ENCODE data around the gene MPI.

DNA sequence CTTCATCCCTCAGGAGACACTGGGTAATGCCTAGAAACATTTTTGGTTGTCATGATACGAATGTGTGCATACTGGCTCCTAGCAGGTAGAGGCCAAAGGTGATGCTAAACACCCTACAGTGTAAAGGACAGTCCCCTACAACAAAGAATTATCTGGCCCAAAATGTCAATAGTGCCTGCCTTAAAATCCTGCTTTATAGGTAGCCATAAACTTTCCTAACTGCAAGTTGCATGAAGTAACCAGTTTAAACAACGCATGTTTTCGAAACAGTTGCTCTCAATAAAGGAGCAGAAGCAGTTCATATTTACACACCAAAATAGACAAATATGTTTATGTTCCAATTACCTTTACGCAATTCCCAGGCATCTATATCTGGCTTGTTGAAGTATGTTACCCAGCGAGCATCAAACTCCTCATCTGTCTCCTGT is 38.9 kb downstream of the MPI start:
- TF ChIP-seq, protein P1, sequence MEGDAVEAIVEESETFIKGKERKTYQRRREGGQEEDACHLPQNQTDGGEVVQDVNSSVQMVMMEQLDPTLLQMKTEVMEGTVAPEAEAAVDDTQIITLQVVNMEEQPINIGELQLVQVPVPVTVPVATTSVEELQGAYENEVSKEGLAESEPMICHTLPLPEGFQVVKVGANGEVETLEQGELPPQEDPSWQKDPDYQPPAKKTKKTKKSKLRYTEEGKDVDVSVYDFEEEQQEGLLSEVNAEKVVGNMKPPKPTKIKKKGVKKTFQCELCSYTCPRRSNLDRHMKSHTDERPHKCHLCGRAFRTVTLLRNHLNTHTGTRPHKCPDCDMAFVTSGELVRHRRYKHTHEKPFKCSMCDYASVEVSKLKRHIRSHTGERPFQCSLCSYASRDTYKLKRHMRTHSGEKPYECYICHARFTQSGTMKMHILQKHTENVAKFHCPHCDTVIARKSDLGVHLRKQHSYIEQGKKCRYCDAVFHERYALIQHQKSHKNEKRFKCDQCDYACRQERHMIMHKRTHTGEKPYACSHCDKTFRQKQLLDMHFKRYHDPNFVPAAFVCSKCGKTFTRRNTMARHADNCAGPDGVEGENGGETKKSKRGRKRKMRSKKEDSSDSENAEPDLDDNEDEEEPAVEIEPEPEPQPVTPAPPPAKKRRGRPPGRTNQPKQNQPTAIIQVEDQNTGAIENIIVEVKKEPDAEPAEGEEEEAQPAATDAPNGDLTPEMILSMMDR (IDR thresholded peaks at IDR 0.05): no peak
- no peak for TF ChIP-seq POLR2A (IDR thresholded peaks at IDR 0.05)

All from Peyer's patch (tissue), 4 donors.